Caco-2 (cell line): Measurements from ENCODE around the gene TEAD1. TPM values are rescaled to one million over a fixed set of nuclear protein-coding genes. Genes with fewer than 3 reads are reported as not detected.

Experiments
- BruUV-seq: library from RNA; stranded (reverse); fragments of 400-500 nt; replicated peaks from 2 replicates; lab custom pipeline; 2021; lab: Mats Ljungman, UMichigan
- CTCF ChIA-PET: fragments of 300-600 bp; sonication (Branson Sonifier 250); formaldehyde crosslinking; loops from one replicate; lab custom pipeline; 2022; ENCODE audit warnings: antibody characterized with exemption; lab: Charles Lee
- POLR2A ChIA-PET: fragments of 300-600 bp; sonication (Branson Sonifier 250); formaldehyde crosslinking; loops from one replicate; lab custom pipeline; 2022; ENCODE audit warnings: antibody characterized with exemption; lab: Charles Lee
- DNase-seq, 2 experiments: peaks; one replicate each; pipeline versions ENCODE4 v3.0.0 to v3.0.0-alpha.2; 2020 to 2022
- H3K27me3 ChIP-seq: replicated peaks from 2 replicates; pipeline ENCODE4 v1.6.0; 2011; ENCODE audit warnings: low read length; ENCODE audit not compliant: control insufficient read depth, insufficient read depth
- H3K36me3 ChIP-seq: 2 replicates; pipeline ENCODE4 v1.5.1; 2011; ENCODE audit warnings: low read length; ENCODE audit not compliant: control insufficient read depth, insufficient read depth
- H3K4me1 ChIP-seq: fragments of 250-450 bp; sonication (Bioruptor Pico); 2 replicates; pipeline ENCODE4 v1.5.1; 2020; ENCODE audit warnings: mild to moderate bottlenecking
- H3K4me3 ChIP-seq: 2 replicates; pipeline ENCODE4 v1.5.1; 2011; ENCODE audit warnings: low read depth, mild to moderate bottlenecking, control low read depth, low read length
- H3K9me3 ChIP-seq: fragments of 250-450 bp; sonication (Bioruptor Pico); 2 replicates; pipeline ENCODE4 v1.5.1; 2020; ENCODE audit warnings: mild to moderate bottlenecking, moderate library complexity
- H3K27ac Mint-ChIP-seq: one replicate; pipeline ENCODE4 v1.8.0; 2022; ENCODE audit warnings: mixed read lengths; ENCODE audit not compliant: unreplicated experiment
- H3K27me3 Mint-ChIP-seq: one replicate; pipeline ENCODE4 v1.8.0; 2022; ENCODE audit warnings: mixed read lengths; ENCODE audit not compliant: insufficient read depth, unreplicated experiment
- H3K36me3 Mint-ChIP-seq: one replicate; pipeline ENCODE4 v1.8.0; 2022; ENCODE audit warnings: mild to moderate bottlenecking, mixed read lengths; ENCODE audit not compliant: insufficient read depth, unreplicated experiment
- H3K4me1 Mint-ChIP-seq: one replicate; pipeline ENCODE4 v1.8.0; 2022; ENCODE audit warnings: low read depth, mixed read lengths; ENCODE audit not compliant: unreplicated experiment
- H3K4me3 Mint-ChIP-seq: one replicate; pipeline ENCODE4 v1.8.0; 2022; ENCODE audit warnings: mild to moderate bottlenecking, moderate library complexity, mixed read lengths; ENCODE audit not compliant: unreplicated experiment
- H3K9me3 Mint-ChIP-seq: one replicate; pipeline ENCODE4 v1.8.0; 2022; ENCODE audit warnings: mixed read lengths; ENCODE audit not compliant: unreplicated experiment
- CTCF ChIP-seq, 2 experiments: fragments of 200-600 bp in 1 of 2; IDR thresholded peaks; 1 replicate in 1 of 2; 2 replicates in 1 of 2; pipeline versions ENCODE4 v1.5.1 to v1.8.0; 2011 to 2022; ENCODE audit warnings: antibody characterized with exemption in 1 of 2, control low read depth in 1 of 2, inconsistent platforms in 1 of 2, low read depth in 1 of 2, low read length in 1 of 2, mild to moderate bottlenecking in 1 of 2, moderate library complexity in 1 of 2; ENCODE audit not compliant: insufficient read depth in 1 of 2, severe bottlenecking in 1 of 2, unreplicated experiment in 1 of 2
- intact Hi-C: fragments of 100-400 bp; cut with micrococcal nuclease; formaldehyde crosslinking; loops from one replicate; pipeline ENCODE4 v1.10.0; 2022; ENCODE audit not compliant: unreplicated experiment
- total RNA-seq: library from RNA; stranded (reverse); gene quantifications from 2 replicates; pipeline ENCODE4 v1.2.3, GENCODE V29; 2022

TEAD1 gene
- total RNA-seq, 1 experiment from 2014 or later: 144 TPM

DNA sequence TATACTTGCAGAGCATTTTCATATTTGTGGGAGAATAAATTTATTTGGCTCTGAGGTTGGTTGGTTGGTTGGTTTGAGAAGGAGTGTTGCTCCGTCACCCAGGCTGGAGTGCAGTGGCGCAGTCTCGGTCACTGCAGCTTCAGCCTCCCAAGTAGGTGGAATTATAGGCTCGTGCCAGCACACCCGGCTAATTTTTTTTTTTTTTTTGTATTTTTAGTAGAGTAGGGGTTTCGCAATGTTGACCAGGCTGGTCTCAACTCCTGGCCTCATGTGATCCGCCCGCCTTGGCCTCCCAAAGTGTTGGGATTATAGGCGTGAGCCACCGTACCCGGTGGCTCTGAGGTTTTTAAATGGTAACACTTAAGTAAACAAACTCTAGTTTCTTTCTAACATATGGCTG lies 161.1 kb downstream of the TEAD1 start:
- Mint-ChIP-seq H3K4me1 (peaks cover 35% of the 10 kb centered on the region), H3K4me3 (no peak overlapping the region), H3K9me3 (no peaks in the 10 kb centered on the region), H3K36me3 (peaks cover 9% of the 10 kb centered on the region), H3K27ac (no peak overlapping the region), H3K27me3 (no peaks in the 10 kb centered on the region)
- BruUV-seq: no TSS peak
- TF ChIP-seq CTCF (IDR thresholded peaks at IDR 0.05; ENCODE audit: insufficient read depth in 1 of 2, low read depth in 1 of 2, low read length in 1 of 2, severe bottlenecking in 1 of 2, unreplicated experiment in 1 of 2): no peak
- intact Hi-C loops: no loop called here
- no peaks in the 10 kb centered on the region for H3K36me3 ChIP-seq
- H3K27me3 ChIP-seq: no peaks in the 10 kb centered on the region
- POLR2A ChIA-PET: no interaction called here
- peaks cover 23% of the 10 kb centered on the region for H3K4me1 ChIP-seq
- no peak for DNase-seq
- CTCF ChIA-PET: no interaction called here
- H3K9me3 ChIP-seq: no peaks in the 10 kb centered on the region
- no peak overlapping the region for H3K4me3 ChIP-seq

DNA sequence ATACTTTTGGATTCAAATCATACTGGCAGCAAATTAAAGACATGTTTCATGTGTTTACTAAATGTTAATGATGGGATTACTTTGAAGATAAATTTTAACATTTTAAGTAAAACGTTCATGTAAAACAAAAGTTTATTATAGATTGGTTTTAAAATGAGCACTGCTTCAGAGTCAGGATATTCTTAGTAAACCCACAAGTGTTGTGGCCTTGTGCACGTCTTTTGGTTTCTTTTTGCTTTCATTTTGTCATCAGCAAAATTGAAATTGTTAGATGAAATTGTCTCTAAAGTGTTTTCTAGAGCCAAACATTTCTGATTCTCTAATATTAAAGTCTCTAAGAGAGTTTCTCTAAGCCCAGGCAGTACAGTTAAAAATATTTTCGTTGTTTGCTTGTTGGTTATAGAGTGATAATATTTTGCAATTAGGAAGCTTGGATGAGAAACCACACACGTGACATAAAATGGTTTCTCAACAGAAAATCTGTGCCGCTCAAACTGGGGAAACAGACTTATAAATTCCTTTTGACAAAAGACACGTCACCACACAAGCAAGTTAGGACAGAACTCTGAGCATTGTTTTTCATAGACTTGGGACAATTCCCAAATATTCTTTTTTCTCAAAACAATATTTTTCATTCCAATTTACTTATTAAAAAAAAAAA lies 164.4 kb downstream of the TEAD1 start:
- CTCF ChIA-PET: no interaction called here
- TF ChIP-seq CTCF (IDR thresholded peaks at IDR 0.05; ENCODE audit: insufficient read depth in 1 of 2, low read depth in 1 of 2, low read length in 1 of 2, severe bottlenecking in 1 of 2, unreplicated experiment in 1 of 2): no peak
- Histone ChIP-seq H3K4me3 (no peak overlapping the region), H3K36me3 (no peaks in the 10 kb centered on the region), H3K4me1 (peaks cover 36% of the 10 kb centered on the region), H3K27me3 (no peaks in the 10 kb centered on the region), H3K9me3 (no peaks in the 10 kb centered on the region)
- no peaks in the 10 kb centered on the region for H3K27me3 Mint-ChIP-seq
- POLR2A ChIA-PET: no interaction called here
- no TSS peak for BruUV-seq
- peaks cover 8% of the 10 kb centered on the region for H3K36me3 Mint-ChIP-seq
- no peak overlapping the region for H3K4me3 Mint-ChIP-seq
- H3K4me1 Mint-ChIP-seq: peaks cover 28% of the 10 kb centered on the region
- intact Hi-C loops: no loop called here
- H3K27ac Mint-ChIP-seq: no peak overlapping the region
- no peak for DNase-seq
- no peaks in the 10 kb centered on the region for H3K9me3 Mint-ChIP-seq

DNA sequence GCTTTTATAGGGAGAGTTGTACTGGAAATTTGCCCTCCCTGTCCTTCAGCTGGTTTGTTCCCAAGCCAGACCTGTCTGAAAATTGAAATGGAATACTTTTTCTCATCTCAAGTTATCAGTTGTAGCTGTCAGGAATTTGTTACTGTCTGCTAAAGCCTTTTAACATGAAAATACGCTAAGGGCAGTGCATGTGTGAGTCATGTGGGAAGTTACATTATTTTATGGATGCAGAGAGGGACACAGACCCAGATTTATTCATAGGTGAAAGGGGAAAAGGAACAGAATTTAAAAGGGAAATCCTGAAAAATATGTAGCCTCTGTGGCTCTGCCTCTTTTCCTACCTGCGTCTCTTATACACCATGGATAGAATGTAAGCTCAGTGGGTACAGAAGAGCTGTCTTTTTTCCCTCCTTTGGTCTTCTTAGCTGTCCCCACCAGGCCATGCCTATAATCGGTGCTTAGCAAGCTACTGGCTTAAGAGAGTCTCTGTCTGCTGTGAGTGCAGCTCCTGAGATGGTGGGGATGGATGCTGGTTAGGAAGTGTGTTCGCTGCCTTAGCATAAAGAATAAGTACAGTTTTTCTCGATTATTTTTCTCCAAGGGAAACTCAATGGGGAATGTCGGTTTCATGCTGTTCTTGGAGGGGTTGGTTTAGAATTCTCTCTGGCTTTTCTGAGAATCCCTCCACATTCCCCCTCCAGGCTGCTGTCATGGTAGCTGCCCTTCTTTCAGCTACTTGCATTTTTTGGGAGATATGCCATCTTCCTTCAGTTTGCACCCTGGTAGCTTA lies 166.8 kb downstream of the TEAD1 start:
- Histone ChIP-seq H3K4me1 (peaks cover 41% of the 10 kb centered on the region), H3K9me3 (no peaks in the 10 kb centered on the region), H3K27me3 (no peaks in the 10 kb centered on the region), H3K4me3 (no peak overlapping the region), H3K36me3 (no peaks in the 10 kb centered on the region)
- Mint-ChIP-seq H3K27ac (no peak overlapping the region), H3K4me3 (no peak overlapping the region), H3K27me3 (no peaks in the 10 kb centered on the region), H3K4me1 (peaks cover 27% of the 10 kb centered on the region), H3K36me3 (no peaks in the 10 kb centered on the region), H3K9me3 (no peaks in the 10 kb centered on the region)
- no peak for TF ChIP-seq CTCF (IDR thresholded peaks at IDR 0.05; ENCODE audit: insufficient read depth in 1 of 2, low read depth in 1 of 2, low read length in 1 of 2, severe bottlenecking in 1 of 2, unreplicated experiment in 1 of 2)
- ChIA-PET POLR2A (interaction anchor here (0.5 kb wide), 1 partner anchor 697 kb away, joined by 3 read pairs; no protein-coding TSS in a partner anchor), CTCF (interaction anchor here (1.3 kb wide), 1 partner anchor 13 kb away, joined by 3 read pairs; no protein-coding TSS in a partner anchor)
- no TSS peak for BruUV-seq
- no peak for DNase-seq
- intact Hi-C loops: no loop called here
